ENCODE results near the gene ATP9B. TPM values are rescaled to one million over a fixed set of nuclear protein-coding genes. Genes with fewer than 3 reads are reported as not detected.

ATP9B gene
- total RNA-seq, 1 experiment from 2014 or later: 44.4 TPM

GRCh38 chr18:79258447-79258846 is 189.3 kb downstream of the ATP9B start:
- Histone ChIP-seq H3K4me3 (ENCODE audit: low read depth in 2 of 2, low read length in 2 of 2) (no peak overlapping the region), H3K4me1 (ENCODE audit: control insufficient read depth, insufficient read depth, low read length) (no peaks in the 10 kb centered on the region), H3K27ac (ENCODE audit: low read length) (no peak overlapping the region), H3K9me3 (ENCODE audit: control insufficient read depth, insufficient read depth, low read depth, low read length) (no peaks in the 10 kb centered on the region), H3K27me3 (ENCODE audit: control insufficient read depth, insufficient read depth, low read length) (no peaks in the 10 kb centered on the region), H3K36me3 (ENCODE audit: control insufficient read depth, insufficient read depth, low read length) (no peaks in the 10 kb centered on the region)
- DNase-seq (ENCODE audit: low read depth, low spot score): no peak
- in situ Hi-C loops (cut with HindIII; ENCODE audit: low pct_unique_long_range_greater_than_20kb, low sequenced_read_pairs) (no loop called here), intact Hi-C loops (cut with micrococcal nuclease; ENCODE audit: unreplicated experiment) (no loop called here)
- ChIA-PET CTCF (no interaction called here), POLR2A (no interaction called here)
- no peak for ATAC-seq
- TF ChIP-seq TCF7L2 (IDR thresholded peaks at IDR 0.05; ENCODE audit: low read depth, low read length) (no peak), REST (IDR thresholded peaks at IDR 0.05; ENCODE audit: insufficient read depth in 1 of 2, low read depth in 2 of 2, low read length in 1 of 2) (no peak), POLR2AphosphoS5 (IDR thresholded peaks at IDR 0.05; ENCODE audit: low read depth, low read length) (no peak), CTCF (IDR thresholded peaks at IDR 0.05) (no peak), SIN3A (IDR thresholded peaks at IDR 0.05; ENCODE audit: borderline replicate concordance, insufficient read depth, low read depth, low read length) (no peak)
- no TSS peak for BruUV-seq (replicated peaks)

- no peaks in the 10 kb centered on the region for H3K36me3 ChIP-seq (ENCODE audit: control insufficient read depth, insufficient read depth, low read length)
- no peak for ATAC-seq
- no peaks in the 10 kb centered on the region for H3K27me3 ChIP-seq (ENCODE audit: control insufficient read depth, insufficient read depth, low read length)
- TSS peak; percentile 28 for BruUV-seq (replicated peaks)
- no peaks in the 10 kb centered on the region for H3K4me1 ChIP-seq (ENCODE audit: control insufficient read depth, insufficient read depth, low read length)
- in situ Hi-C loops (cut with HindIII; ENCODE audit: low pct_unique_long_range_greater_than_20kb, low sequenced_read_pairs): no loop called here
- no peak overlapping the region for H3K27ac ChIP-seq (ENCODE audit: low read length)
- H3K9me3 ChIP-seq (ENCODE audit: control insufficient read depth, insufficient read depth, low read depth, low read length): no peaks in the 10 kb centered on the region
- ChIA-PET POLR2A (no interaction called here), CTCF (no interaction called here)
- no peak for TF ChIP-seq POLR2AphosphoS5 (IDR thresholded peaks at IDR 0.05; ENCODE audit: low read depth, low read length)
- no peak for TF ChIP-seq REST (IDR thresholded peaks at IDR 0.05; ENCODE audit: insufficient read depth in 1 of 2, low read depth in 2 of 2, low read length in 1 of 2)
- no peak for TF ChIP-seq TCF7L2 (IDR thresholded peaks at IDR 0.05; ENCODE audit: low read depth, low read length)
- TF ChIP-seq SIN3A (IDR thresholded peaks at IDR 0.05; ENCODE audit: borderline replicate concordance, insufficient read depth, low read depth, low read length): no peak
- TF ChIP-seq CTCF (IDR thresholded peaks at IDR 0.05): no peak
- intact Hi-C loops (cut with micrococcal nuclease; ENCODE audit: unreplicated experiment): no loop called here
- no peak overlapping the region for H3K4me3 ChIP-seq (ENCODE audit: low read depth in 2 of 2, low read length in 2 of 2)
- no peak for DNase-seq (ENCODE audit: low read depth, low spot score)
These were observed 190.0 kb downstream of the ATP9B start for GRCh38 chr18:79259218-79259617.

Measured in Panc1 (cell line).